Fibroblast of upper back skin (primary cell): ENCODE data around the gene USP10.
"Not testable (repeated sequence)": the region's sequence is repeated elsewhere in the genome, so short reads cannot be mapped to it uniquely, and the experiment has no call there.

Source experiments
- DNase-seq: peaks from one replicate; pipeline ENCODE4 v3.0.0-alpha.2; 2013

USP10 gene

GRCh38 chr16:84675423-84675822 is 24.4 kb upstream of the USP10 start:
- no peak for DNase-seq

- DNase-seq, result no peak
These were observed 23.9 kb upstream of the USP10 start for GRCh38 chr16:84675884-84676283.

- no peak for DNase-seq
These were observed 22.6 kb upstream of the USP10 start for GRCh38 chr16:84677017-84677803.

GRCh38 chr16:84677849-84678248 is 22.0 kb upstream of the USP10 start:
- DNase-seq, result no peak

- no peak for DNase-seq
These were observed 21.3 kb upstream of the USP10 start for GRCh38 chr16:84678541-84678940.

- no peak for DNase-seq
These were observed 19.5 kb upstream of the USP10 start for GRCh38 chr16:84680165-84680842.

GRCh38 chr16:84680843-84681629 is 18.8 kb upstream of the USP10 start:
- no peak for DNase-seq

GRCh38 chr16:84683691-84684591 is 15.9 kb upstream of the USP10 start:
- no peak for DNase-seq

GRCh38 chr16:84684592-84684965 is 15.2 kb upstream of the USP10 start:
- DNase-seq, result no peak

GRCh38 chr16:84685210-84685609 is 14.6 kb upstream of the USP10 start:
- no peak for DNase-seq

GRCh38 chr16:84686707-84687298 is 13.0 kb upstream of the USP10 start:
- DNase-seq, result no peak

GRCh38 chr16:84687715-84688114 is 12.1 kb upstream of the USP10 start:
- DNase-seq, result peak; percentile 93

- not testable (repeated sequence) for DNase-seq
These were observed 11.6 kb upstream of the USP10 start for GRCh38 chr16:84688163-84688562.

- peak; percentile 96 for DNase-seq
These were observed 10.7 kb upstream of the USP10 start for GRCh38 chr16:84689111-84689510.

GRCh38 chr16:84690088-84690819 is 9.5 kb upstream of the USP10 start:
- DNase-seq, result peak; percentile 49

- peak; percentile 35 for DNase-seq
These were observed 7.2 kb upstream of the USP10 start for GRCh38 chr16:84692451-84693214.

- not testable (repeated sequence) for DNase-seq
These were observed 5.9 kb upstream of the USP10 start for GRCh38 chr16:84693869-84694268.

- DNase-seq, result no peak
These were observed 4.8 kb upstream of the USP10 start for GRCh38 chr16:84694980-84695379.

- DNase-seq, result no peak
These were observed 571 bp upstream of the USP10 start for GRCh38 chr16:84699147-84699711.
